Measurements from ENCODE around the gene IL10RB.

DNA sequence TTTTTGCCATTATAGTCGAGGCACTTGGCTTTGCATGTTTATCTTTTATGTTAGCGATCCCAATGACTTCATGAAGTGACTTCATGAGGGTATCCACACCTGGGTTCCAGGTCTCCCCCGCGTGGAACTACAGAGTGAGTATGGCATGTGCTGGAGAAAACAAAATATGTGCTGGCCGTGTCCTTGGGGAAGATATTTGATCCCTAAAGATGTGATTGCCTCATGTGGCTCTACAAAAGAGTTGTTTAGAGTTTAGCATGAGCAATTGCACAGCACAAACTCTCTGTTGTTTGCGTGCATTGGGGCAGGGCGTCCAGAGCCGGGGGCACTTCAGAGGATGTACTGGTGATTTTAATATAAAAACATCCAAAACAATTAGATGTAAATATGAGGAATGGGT is 4.8 kb downstream of the IL10RB start:
- no peak for TF ChIP-seq POLR2A (IDR thresholded peaks at IDR 0.05)
- TF ChIP-seq, protein P1, sequence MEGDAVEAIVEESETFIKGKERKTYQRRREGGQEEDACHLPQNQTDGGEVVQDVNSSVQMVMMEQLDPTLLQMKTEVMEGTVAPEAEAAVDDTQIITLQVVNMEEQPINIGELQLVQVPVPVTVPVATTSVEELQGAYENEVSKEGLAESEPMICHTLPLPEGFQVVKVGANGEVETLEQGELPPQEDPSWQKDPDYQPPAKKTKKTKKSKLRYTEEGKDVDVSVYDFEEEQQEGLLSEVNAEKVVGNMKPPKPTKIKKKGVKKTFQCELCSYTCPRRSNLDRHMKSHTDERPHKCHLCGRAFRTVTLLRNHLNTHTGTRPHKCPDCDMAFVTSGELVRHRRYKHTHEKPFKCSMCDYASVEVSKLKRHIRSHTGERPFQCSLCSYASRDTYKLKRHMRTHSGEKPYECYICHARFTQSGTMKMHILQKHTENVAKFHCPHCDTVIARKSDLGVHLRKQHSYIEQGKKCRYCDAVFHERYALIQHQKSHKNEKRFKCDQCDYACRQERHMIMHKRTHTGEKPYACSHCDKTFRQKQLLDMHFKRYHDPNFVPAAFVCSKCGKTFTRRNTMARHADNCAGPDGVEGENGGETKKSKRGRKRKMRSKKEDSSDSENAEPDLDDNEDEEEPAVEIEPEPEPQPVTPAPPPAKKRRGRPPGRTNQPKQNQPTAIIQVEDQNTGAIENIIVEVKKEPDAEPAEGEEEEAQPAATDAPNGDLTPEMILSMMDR (IDR thresholded peaks at IDR 0.05) = no peak

All from ovary (tissue), 3 donors.